CD4-positive, CD25-positive, alpha-beta regulatory T cell (primary cell): ENCODE results near the gene ASB9. TPM values are rescaled to one million over a fixed set of nuclear protein-coding genes. Genes with fewer than 3 reads are reported as not detected.

Experiments
- ATAC-seq, 2 donors: fragments of 150-1000 bp; cut with Tn5 transposase; one replicate each; pipeline ENCODE4 v1.10.0; 2021; ENCODE audit warnings: low read depth in 2 of 2, moderate number of reproducible peaks in 2 of 2, moderate library complexity in 1 of 2
- DNase-seq, 3 donors: peaks; one replicate each; pipeline versions ENCODE4 v3.0.0 to v3.0.0-alpha.2; 2012 to 2022; ENCODE audit warnings: mixed read lengths in 1 of 3
- H3K27ac ChIP-seq: one replicate; pipeline ENCODE4 v1.7.0; 2013; ENCODE audit warnings: mild to moderate bottlenecking, low read length; ENCODE audit not compliant: insufficient read depth, poor library complexity, severe bottlenecking
- H3K27me3 ChIP-seq: one replicate; pipeline ENCODE4 v1.7.0; 2013; ENCODE audit warnings: low read length; ENCODE audit not compliant: control insufficient read depth, insufficient read depth
- H3K36me3 ChIP-seq: one replicate; pipeline ENCODE4 v1.7.0; 2013; ENCODE audit warnings: mild to moderate bottlenecking, low read length, moderate library complexity; ENCODE audit not compliant: control insufficient read depth, insufficient read depth
- H3K4me1 ChIP-seq: 2 replicates; pipeline ENCODE4 v1.7.0; 2013; ENCODE audit warnings: mild to moderate bottlenecking, low read length; ENCODE audit not compliant: insufficient read depth, control insufficient read depth, poor library complexity, severe bottlenecking
- H3K4me3 ChIP-seq: one replicate; pipeline ENCODE4 v1.7.0; 2013; ENCODE audit warnings: low read depth, mild to moderate bottlenecking, low read length, moderate library complexity
- H3K9me3 ChIP-seq, 2 experiments: 1 replicate in 1 of 2; 2 replicates in 1 of 2; pipeline ENCODE4 v1.7.0; 2013; ENCODE audit warnings: low read length in 2 of 2, mild to moderate bottlenecking in 1 of 2, moderate library complexity in 1 of 2; ENCODE audit not compliant: control insufficient read depth in 2 of 2
- H3K27ac Mint-ChIP-seq, 3 donors: one replicate each; pipeline ENCODE4 v1.8.0; 2020 to 2022; ENCODE audit warnings: mild to moderate bottlenecking in 3 of 3, mixed read lengths in 3 of 3, moderate library complexity in 2 of 3
- H3K27me3 Mint-ChIP-seq: one replicate; pipeline ENCODE4 v1.8.0; 2022; ENCODE audit warnings: mild to moderate bottlenecking, mixed read lengths
- H3K36me3 Mint-ChIP-seq: one replicate; pipeline ENCODE4 v1.8.0; 2020; ENCODE audit warnings: mixed read lengths
- H3K4me1 Mint-ChIP-seq, 4 donors: one replicate each; pipeline ENCODE4 v1.8.0; 2020 to 2022; ENCODE audit warnings: mixed read lengths in 4 of 4, mild to moderate bottlenecking in 1 of 4
- H3K4me3 Mint-ChIP-seq, 4 donors: one replicate each; pipeline ENCODE4 v1.8.0; 2020 to 2022; ENCODE audit warnings: mild to moderate bottlenecking in 4 of 4, mixed read lengths in 4 of 4, moderate library complexity in 3 of 4
- H3K9me3 Mint-ChIP-seq, 7 donors: one replicate each; pipeline ENCODE4 v1.8.0; 2020 to 2022; ENCODE audit warnings: mixed read lengths in 7 of 7, mild to moderate bottlenecking in 3 of 7, moderate library complexity in 2 of 7
- polyA plus RNA-seq, 4 donors: library from polyadenylated mRNA; unstranded; fragments of 300-500 nt; fragmentation: Illumina TruSeq; gene quantifications; one replicate each; pipeline ENCODE4 v1.2.3, GENCODE V29; 2021
- total RNA-seq: library from RNA; stranded (reverse); gene quantifications from one replicate; pipeline ENCODE4 v1.2.3, GENCODE V29; 2022

Gene ASB9
- total and polyA plus RNA-seq, 5 donors from 2014 or later: 0.29 to 0.32 TPM; not detected in 3

DNA sequence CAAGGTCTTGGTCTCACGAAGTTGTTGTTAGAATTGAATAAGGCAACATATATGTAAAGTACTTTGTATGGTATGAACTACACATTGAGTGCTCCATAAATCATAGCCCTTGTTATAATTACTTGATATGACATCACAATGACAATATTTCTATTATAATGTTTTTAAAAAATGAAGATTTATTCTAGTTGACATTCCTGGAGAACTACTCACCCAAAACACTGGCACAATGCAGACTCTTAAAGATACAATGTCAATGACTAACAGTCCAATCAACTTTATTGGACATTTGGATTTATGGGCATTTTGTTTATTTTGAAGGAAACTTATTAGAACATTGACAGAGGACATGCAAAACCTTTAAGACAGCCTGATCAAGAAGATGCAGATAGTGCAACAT lies 55.3 kb downstream of the ASB9 start:
- no peak overlapping the region for H3K4me3 Mint-ChIP-seq
- H3K27me3 Mint-ChIP-seq: no peaks in the 10 kb centered on the region
- no peaks in the 10 kb centered on the region for H3K36me3 Mint-ChIP-seq
- no peak overlapping the region for H3K27ac Mint-ChIP-seq
- Histone ChIP-seq H3K36me3 (no peaks in the 10 kb centered on the region), H3K4me3 (no peak overlapping the region), H3K27me3 (no peaks in the 10 kb centered on the region), H3K4me1 (no peaks in the 10 kb centered on the region), H3K9me3 (no peaks in the 10 kb centered on the region), H3K27ac (no peak overlapping the region)
- DNase-seq: no peak
- no peaks in the 10 kb centered on the region for H3K4me1 Mint-ChIP-seq
- no peak for ATAC-seq
- H3K9me3 Mint-ChIP-seq: peaks cover 0 to 2% (median 0%) of the 10 kb centered on the region in 7 donors

DNA sequence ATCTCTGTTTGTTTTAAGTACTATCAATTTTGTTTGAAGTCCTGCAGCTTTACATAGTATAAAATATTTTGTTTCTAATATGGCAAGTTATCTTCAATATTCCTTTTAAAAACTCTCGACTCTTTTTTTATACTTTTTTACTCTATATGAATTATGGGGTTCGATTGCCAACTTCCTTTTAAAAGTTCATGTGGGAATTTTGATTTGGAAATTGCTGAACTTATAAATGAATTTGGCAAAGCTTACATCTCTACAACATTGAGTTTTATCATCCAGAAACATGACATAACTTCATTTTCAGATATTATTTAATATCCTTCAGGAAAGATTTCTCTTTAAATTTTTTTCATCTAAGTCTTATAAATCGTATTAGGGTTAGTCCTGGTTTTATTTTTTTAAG lies 60.8 kb downstream of the ASB9 start:
- Mint-ChIP-seq H3K4me1 (peaks cover 3 to 29% (median 18%) of the 10 kb centered on the region in 4 donors), H3K27me3 (no peaks in the 10 kb centered on the region), H3K36me3 (no peaks in the 10 kb centered on the region), H3K9me3 (peaks cover 0 to 3% (median 0%) of the 10 kb centered on the region in 7 donors), H3K27ac (no peak overlapping the region), H3K4me3 (no peak overlapping the region)
- H3K27me3 ChIP-seq: no peaks in the 10 kb centered on the region
- ATAC-seq: no peak
- no peak overlapping the region for H3K4me3 ChIP-seq
- no peak for DNase-seq
- H3K9me3 ChIP-seq: no peaks in the 10 kb centered on the region
- H3K36me3 ChIP-seq: no peaks in the 10 kb centered on the region
- no peak overlapping the region for H3K27ac ChIP-seq
- peaks cover 3% of the 10 kb centered on the region for H3K4me1 ChIP-seq

DNA sequence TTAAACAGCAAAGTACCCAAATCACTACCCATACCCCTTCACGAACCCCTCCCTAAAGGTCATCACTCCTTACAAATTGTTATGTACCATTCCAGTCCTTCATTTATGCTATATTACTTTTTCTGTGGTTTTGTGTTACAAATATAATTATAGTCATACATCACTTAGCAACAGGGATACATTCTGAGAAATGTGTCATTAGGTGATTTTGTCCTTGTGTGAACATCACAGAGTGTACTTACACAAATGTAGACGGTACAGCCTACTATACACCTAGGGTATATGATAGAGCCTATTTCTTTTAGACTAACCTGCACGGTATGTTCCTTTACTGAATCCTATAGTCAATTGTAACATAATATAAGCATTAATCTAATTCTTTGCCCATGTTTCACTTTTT lies 61.9 kb downstream of the ASB9 start:
- H3K9me3 ChIP-seq: no peaks in the 10 kb centered on the region
- Mint-ChIP-seq H3K27ac (peak overlapping the region in 2 of 3 donors; percentile 4 to 6), H3K36me3 (no peaks in the 10 kb centered on the region), H3K27me3 (no peaks in the 10 kb centered on the region), H3K4me1 (peaks cover 12 to 40% (median 26%) of the 10 kb centered on the region in 4 donors), H3K9me3 (peaks cover 0 to 3% (median 0%) of the 10 kb centered on the region in 7 donors), H3K4me3 (no peak overlapping the region)
- no peak overlapping the region for H3K4me3 ChIP-seq
- H3K4me1 ChIP-seq: peaks cover 14% of the 10 kb centered on the region
- no peaks in the 10 kb centered on the region for H3K27me3 ChIP-seq
- H3K36me3 ChIP-seq: no peaks in the 10 kb centered on the region
- no peak for DNase-seq
- no peak overlapping the region for H3K27ac ChIP-seq
- ATAC-seq: no peak

DNA sequence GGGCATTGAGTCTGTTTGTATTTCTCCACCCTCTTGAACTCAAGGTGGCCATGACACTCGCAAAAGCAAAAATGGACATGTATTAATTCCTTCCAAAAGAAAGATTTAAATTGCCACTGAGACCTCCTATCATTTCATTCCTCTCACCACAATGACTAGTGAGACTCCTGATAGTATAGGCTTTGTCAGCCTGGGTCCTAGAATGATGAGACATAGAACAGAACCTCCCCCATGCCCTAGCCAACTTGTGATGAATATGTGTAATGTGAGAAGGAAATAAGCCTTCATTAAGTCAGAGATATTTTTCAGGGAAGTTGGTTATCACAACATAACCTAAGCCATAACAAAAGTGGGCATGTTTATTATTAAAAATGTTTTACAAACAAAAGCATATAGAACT lies 62.5 kb downstream of the ASB9 start:
- Histone ChIP-seq H3K4me3 (no peak overlapping the region), H3K36me3 (no peaks in the 10 kb centered on the region), H3K4me1 (peaks cover 20% of the 10 kb centered on the region), H3K9me3 (no peaks in the 10 kb centered on the region), H3K27me3 (no peaks in the 10 kb centered on the region), H3K27ac (no peak overlapping the region)
- H3K36me3 Mint-ChIP-seq: no peaks in the 10 kb centered on the region
- H3K9me3 Mint-ChIP-seq: peaks cover 0 to 3% (median 0%) of the 10 kb centered on the region in 7 donors
- ATAC-seq (no peak), DNase-seq (no peak)
- no peaks in the 10 kb centered on the region for H3K27me3 Mint-ChIP-seq
- H3K27ac Mint-ChIP-seq: peak overlapping the region in 1 of 3 donors; percentile 4
- no peak overlapping the region for H3K4me3 Mint-ChIP-seq
- peaks cover 15 to 46% (median 31%) of the 10 kb centered on the region in 4 donors for H3K4me1 Mint-ChIP-seq

DNA sequence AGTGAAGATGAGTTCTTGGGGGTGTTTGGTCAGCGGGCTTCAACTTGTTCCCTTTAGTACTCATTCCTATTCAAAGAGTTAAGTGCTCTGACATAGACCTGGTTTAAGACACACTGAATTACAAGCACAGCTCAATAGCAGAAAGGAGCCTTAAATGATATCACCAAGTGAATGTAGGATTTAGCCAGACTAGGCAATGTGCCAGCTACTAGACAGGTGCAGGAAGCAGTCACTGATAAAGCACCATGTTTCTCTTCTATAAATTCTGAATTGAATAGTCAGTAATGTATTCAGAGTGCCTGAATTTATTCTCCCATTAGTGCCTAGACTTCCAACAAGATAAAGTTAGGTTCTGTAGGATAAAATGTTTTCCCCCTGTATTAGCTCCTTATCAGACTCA lies 63.6 kb downstream of the ASB9 start:
- ATAC-seq (no peak), DNase-seq (no peak)
- Mint-ChIP-seq H3K27me3 (no peaks in the 10 kb centered on the region), H3K36me3 (no peaks in the 10 kb centered on the region), H3K4me3 (no peak overlapping the region), H3K9me3 (peaks cover 0 to 3% (median 0%) of the 10 kb centered on the region in 7 donors), H3K27ac (peak overlapping the region in 1 of 3 donors; percentile 71), H3K4me1 (peaks cover 15 to 52% (median 32%) of the 10 kb centered on the region in 4 donors)
- Histone ChIP-seq H3K36me3 (no peaks in the 10 kb centered on the region), H3K27ac (no peak overlapping the region), H3K4me3 (no peak overlapping the region), H3K9me3 (no peaks in the 10 kb centered on the region), H3K4me1 (peaks cover 20% of the 10 kb centered on the region), H3K27me3 (no peaks in the 10 kb centered on the region)

DNA sequence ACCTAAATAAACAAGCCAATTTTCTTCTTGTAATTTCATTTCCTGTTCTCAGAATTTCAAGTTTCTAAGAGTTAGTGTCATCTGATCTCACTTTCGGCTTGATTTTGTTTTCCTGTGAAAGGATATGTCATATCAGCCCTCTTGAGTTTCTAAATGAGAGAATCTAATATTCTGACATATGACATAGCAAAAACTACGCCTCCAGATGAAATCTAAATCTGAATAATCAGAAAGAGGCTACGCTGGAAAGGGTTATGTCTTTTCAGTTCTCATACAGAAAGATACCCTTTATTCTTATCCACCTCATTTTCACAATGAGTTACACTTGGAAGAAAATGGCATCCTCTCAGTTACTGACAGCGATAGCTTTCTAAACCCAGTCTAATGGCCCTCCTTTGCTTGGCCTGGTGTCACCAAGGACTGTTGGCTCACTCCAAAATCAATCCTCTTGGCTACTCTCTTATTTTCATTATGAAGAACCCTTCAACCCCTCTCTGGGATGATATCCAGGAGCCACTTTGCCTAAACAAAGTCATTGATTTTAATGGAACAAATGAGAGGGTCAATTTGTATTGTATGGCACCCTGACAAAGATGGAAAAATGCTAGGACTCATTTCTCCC lies 65.6 kb downstream of the ASB9 start:
- Histone ChIP-seq H3K27me3 (no peaks in the 10 kb centered on the region), H3K9me3 (no peaks in the 10 kb centered on the region), H3K27ac (peak overlapping the region; percentile 63), H3K4me1 (peaks cover 20% of the 10 kb centered on the region), H3K4me3 (peak overlapping the region; percentile 45), H3K36me3 (no peaks in the 10 kb centered on the region)
- Mint-ChIP-seq H3K4me3 (peak overlapping the region; percentile 27 to 56 (median 40)), H3K36me3 (no peaks in the 10 kb centered on the region), H3K9me3 (peaks cover 0 to 3% (median 0%) of the 10 kb centered on the region in 7 donors), H3K27me3 (no peaks in the 10 kb centered on the region), H3K4me1 (peaks cover 15 to 54% (median 32%) of the 10 kb centered on the region in 4 donors), H3K27ac (peak overlapping the region; percentile 53 to 100 (median 63))
- DNase-seq (peak in 2 of 3 donors; percentile 3 to 80), ATAC-seq (peak; percentile 79 to 88)

DNA sequence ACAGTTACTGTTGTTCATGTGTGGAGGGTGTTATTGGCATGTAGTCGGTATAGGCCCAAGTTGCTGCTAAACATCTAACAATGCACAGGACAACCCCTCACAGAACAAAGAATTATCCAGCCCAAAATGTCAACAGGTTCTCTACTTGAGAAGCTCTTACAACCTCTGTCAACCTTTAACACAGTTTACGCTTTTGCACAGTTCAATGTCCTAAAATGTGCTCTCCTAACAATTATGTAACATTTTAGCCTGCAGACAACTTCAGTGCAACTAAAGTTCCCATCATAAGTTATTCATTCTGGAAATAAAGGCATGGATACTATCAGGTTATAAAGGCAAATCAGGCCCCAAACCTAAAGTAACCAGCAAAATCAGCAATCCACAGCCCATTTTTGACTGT lies 66.2 kb downstream of the ASB9 start:
- Mint-ChIP-seq H3K4me3 (peak overlapping the region; percentile 27 to 82 (median 40)), H3K36me3 (no peaks in the 10 kb centered on the region), H3K27me3 (no peaks in the 10 kb centered on the region), H3K4me1 (peaks cover 15 to 54% (median 32%) of the 10 kb centered on the region in 4 donors), H3K27ac (peak overlapping the region; percentile 53 to 93 (median 63)), H3K9me3 (peaks cover 0 to 3% (median 0%) of the 10 kb centered on the region in 7 donors)
- Histone ChIP-seq H3K9me3 (no peaks in the 10 kb centered on the region), H3K27ac (peak overlapping the region; percentile 63), H3K4me3 (peak overlapping the region; percentile 45), H3K36me3 (no peaks in the 10 kb centered on the region), H3K27me3 (no peaks in the 10 kb centered on the region), H3K4me1 (peaks cover 20% of the 10 kb centered on the region)
- DNase-seq (no peak), ATAC-seq (no peak)
